Measurements from ENCODE around the gene NCK1. TPM values are rescaled to one million over a fixed set of nuclear protein-coding genes. Genes with fewer than 3 reads are reported as not detected.

NCK1 gene
- total and polyA plus RNA-seq, 2 experiments from 2014 or later, result 25.1 to 47.7 TPM

DNA sequence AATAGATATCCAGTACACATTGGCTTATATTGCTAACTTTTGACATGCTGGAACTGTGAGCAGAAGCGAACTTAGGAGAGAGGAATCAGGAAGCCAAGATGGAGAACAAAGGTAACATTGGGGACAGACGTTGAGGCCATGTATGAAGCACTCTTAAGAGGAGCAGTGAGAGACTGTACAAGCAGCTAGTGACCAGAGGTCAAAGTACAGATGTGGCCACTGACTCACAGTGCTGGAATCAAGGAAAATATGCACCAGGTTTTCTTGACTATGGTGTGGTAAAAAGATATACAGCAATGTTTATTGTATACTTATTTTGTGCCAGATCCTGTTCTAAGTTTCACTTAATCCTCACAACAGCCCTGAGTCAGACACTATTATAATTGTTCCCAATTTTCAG is 93.8 kb downstream of the NCK1 start:
- peak overlapping the region; percentile 53 for H2AFZ ChIP-seq
- peak overlapping the region; percentile 91 for H3K27ac ChIP-seq
- WGBS (ENCODE audit: low lambda C conversion rate, missing lambda C conversion rate), result 44% methylated on average over 2 of the region's 2 CpGs
- H3K4me2 ChIP-seq, result peak overlapping the region; percentile 45
- peak; percentile 69 for DNase-seq (ENCODE audit: low spot score)
- TF ChIP-seq EZH2 (IDR thresholded peaks at IDR 0.05; ENCODE audit: borderline replicate concordance), result no peak
- no peak for TF ChIP-seq EZH2phosphoT487 (IDR thresholded peaks at IDR 0.05; ENCODE audit: low read depth, severe bottlenecking, unreplicated experiment)
- TF ChIP-seq, protein P1, sequence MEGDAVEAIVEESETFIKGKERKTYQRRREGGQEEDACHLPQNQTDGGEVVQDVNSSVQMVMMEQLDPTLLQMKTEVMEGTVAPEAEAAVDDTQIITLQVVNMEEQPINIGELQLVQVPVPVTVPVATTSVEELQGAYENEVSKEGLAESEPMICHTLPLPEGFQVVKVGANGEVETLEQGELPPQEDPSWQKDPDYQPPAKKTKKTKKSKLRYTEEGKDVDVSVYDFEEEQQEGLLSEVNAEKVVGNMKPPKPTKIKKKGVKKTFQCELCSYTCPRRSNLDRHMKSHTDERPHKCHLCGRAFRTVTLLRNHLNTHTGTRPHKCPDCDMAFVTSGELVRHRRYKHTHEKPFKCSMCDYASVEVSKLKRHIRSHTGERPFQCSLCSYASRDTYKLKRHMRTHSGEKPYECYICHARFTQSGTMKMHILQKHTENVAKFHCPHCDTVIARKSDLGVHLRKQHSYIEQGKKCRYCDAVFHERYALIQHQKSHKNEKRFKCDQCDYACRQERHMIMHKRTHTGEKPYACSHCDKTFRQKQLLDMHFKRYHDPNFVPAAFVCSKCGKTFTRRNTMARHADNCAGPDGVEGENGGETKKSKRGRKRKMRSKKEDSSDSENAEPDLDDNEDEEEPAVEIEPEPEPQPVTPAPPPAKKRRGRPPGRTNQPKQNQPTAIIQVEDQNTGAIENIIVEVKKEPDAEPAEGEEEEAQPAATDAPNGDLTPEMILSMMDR (IDR thresholded peaks at IDR 0.05; ENCODE audit: poor library complexity), result no peak
- H3K9me2 ChIP-seq (replicated peaks; ENCODE audit: insufficient read depth), result no peaks in the 10 kb centered on the region
- no peaks in the 10 kb centered on the region for H3K36me3 ChIP-seq (replicated peaks; ENCODE audit: insufficient read depth, low read depth)
- no peaks in the 10 kb centered on the region for H4K20me1 ChIP-seq (ENCODE audit: insufficient read depth, poor library complexity, severe bottlenecking)
- H3K4me1 ChIP-seq (ENCODE audit: insufficient read depth), result peaks cover 19% of the 10 kb centered on the region
- H3K4me3 ChIP-seq, result no peak overlapping the region
- no peaks in the 10 kb centered on the region for H3K79me2 ChIP-seq
- no peaks in the 10 kb centered on the region for H3K9me3 ChIP-seq (ENCODE audit: low read depth)
- no peaks in the 10 kb centered on the region for H3K27me3 ChIP-seq

DNA sequence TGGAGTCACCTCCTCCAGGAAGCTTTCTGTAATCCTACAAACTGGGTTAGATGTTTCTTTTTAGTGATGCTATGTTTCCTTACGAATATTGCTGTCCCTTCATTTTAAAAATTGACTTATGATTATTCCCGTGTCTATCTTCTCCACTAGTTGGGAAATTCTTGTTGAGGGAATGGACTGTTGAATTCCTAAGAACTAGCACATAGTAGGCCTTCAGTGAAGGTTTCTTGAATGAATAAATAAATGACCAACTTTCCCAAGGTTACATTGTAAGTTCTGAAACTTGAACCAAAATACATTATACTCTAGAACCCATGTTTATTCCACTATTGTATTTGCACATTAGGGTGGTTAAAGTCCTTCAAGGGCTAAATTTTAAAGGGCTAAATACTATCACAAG is 95.0 kb downstream of the NCK1 start:
- DNase-seq (ENCODE audit: low spot score), result no peak
- no peaks in the 10 kb centered on the region for H4K20me1 ChIP-seq (ENCODE audit: insufficient read depth, poor library complexity, severe bottlenecking)
- TF ChIP-seq EZH2 (IDR thresholded peaks at IDR 0.05; ENCODE audit: borderline replicate concordance) (no peak), EZH2phosphoT487 (IDR thresholded peaks at IDR 0.05; ENCODE audit: low read depth, severe bottlenecking, unreplicated experiment) (no peak)
- TF ChIP-seq, protein P1 (IDR thresholded peaks at IDR 0.05; ENCODE audit: poor library complexity), result no peak
- H3K4me2 ChIP-seq, result no peak overlapping the region
- H3K36me3 ChIP-seq (replicated peaks; ENCODE audit: insufficient read depth, low read depth), result no peaks in the 10 kb centered on the region
- peaks cover 19% of the 10 kb centered on the region for H3K4me1 ChIP-seq (ENCODE audit: insufficient read depth)
- H3K79me2 ChIP-seq, result no peaks in the 10 kb centered on the region
- H3K9me3 ChIP-seq (ENCODE audit: low read depth), result no peaks in the 10 kb centered on the region
- no peaks in the 10 kb centered on the region for H3K27me3 ChIP-seq
- no peaks in the 10 kb centered on the region for H3K9me2 ChIP-seq (replicated peaks; ENCODE audit: insufficient read depth)
- no peak overlapping the region for H2AFZ ChIP-seq
- 97% methylated on average over 2 of the region's 2 CpGs for WGBS (ENCODE audit: low lambda C conversion rate, missing lambda C conversion rate)
- no peak overlapping the region for H3K4me3 ChIP-seq
- peak overlapping the region; percentile 91 for H3K27ac ChIP-seq

DNA sequence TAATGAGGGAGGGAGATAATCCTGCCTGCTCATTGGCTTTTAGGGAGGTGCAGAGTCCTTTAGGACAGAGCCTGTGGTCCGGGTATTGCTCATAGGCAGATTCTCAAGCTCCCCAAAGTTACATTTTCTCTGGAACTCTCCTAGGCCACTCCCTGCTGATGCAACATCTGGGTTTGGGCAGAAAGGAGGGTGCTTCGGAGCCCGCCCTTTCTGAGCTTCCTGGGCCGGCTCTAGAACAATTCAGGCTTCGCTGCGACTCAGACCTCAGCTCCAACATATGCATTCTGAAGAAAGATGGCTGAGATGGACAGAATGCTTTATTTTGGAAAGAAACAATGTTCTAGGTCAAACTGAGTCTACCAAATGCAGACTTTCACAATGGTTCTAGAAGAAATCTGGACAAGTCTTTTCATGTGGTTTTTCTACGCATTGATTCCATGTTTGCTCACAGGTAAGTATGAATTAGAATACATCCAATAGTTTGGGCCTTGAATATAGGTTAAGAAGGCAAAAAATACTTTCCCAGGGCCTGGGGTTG is 95.8 kb downstream of the NCK1 start, which contains the start of gene IL20RB:
Gene IL20RB (plus strand): TSS at position 233 of the 538 bp plus-strand sequence. CDS start 131 bp downstream, at position 364.
- Histone ChIP-seq H3K4me3 (no peak within 1 kb of the TSS), H3K36me3 (replicated peaks; ENCODE audit: insufficient read depth, low read depth) (no peaks in the 10 kb centered on the region), H3K9me2 (replicated peaks; ENCODE audit: insufficient read depth) (no peaks in the 10 kb centered on the region), H3K9me3 (ENCODE audit: low read depth) (no peaks in the 10 kb centered on the region), H2AFZ (no peak within 1 kb of the TSS), H4K20me1 (ENCODE audit: insufficient read depth, poor library complexity, severe bottlenecking) (no peaks in the 10 kb centered on the region), H3K4me2 (no peak within 1 kb of the TSS), H3K79me2 (no peaks in the 10 kb centered on the region), H3K27me3 (no peaks in the 10 kb centered on the region), H3K4me1 (ENCODE audit: insufficient read depth) (peaks cover 19% of the 10 kb centered on the region), H3K27ac (peak within 1 kb of the TSS; percentile 91)
- 92% methylated on average over 7 of the region's 7 CpGs for WGBS (ENCODE audit: low lambda C conversion rate, missing lambda C conversion rate)
- DNase-seq (ENCODE audit: low spot score), result no peak
- no peak for TF ChIP-seq EZH2phosphoT487 (IDR thresholded peaks at IDR 0.05; ENCODE audit: low read depth, severe bottlenecking, unreplicated experiment)
- no peak for TF ChIP-seq EZH2 (IDR thresholded peaks at IDR 0.05; ENCODE audit: borderline replicate concordance)
- TF ChIP-seq, protein P1 (IDR thresholded peaks at IDR 0.05; ENCODE audit: poor library complexity), result no peak

Data from hepatocyte (in vitro differentiated cells).